A549 (cell line): ENCODE data around the gene FAM240A.

Source experiments
- BHLHE40 ChIP-seq: IDR thresholded peaks from 2 replicates; pipeline ENCODE4 v1.6.1; 2012; ENCODE audit warnings: low read depth, low read length, inconsistent platforms
- CEBPB ChIP-seq, 2 experiments: fragments of >200 bp in 1 of 2; sonication (Bioruptor Twin) in 1 of 2; formaldehyde crosslinking in 1 of 2; IDR thresholded peaks; 2 replicates each; pipeline ENCODE4 v1.6.1; 2012 to 2016
- CTCF ChIP-seq: fragments of >200 bp; sonication (Bioruptor Twin); formaldehyde crosslinking; IDR thresholded peaks from 3 replicates; pipeline ENCODE4 v1.5.1; 2016
- EP300 ChIP-seq, 2 experiments: fragments of >200 bp; sonication (Bioruptor Twin); formaldehyde crosslinking; IDR thresholded peaks; 2 replicates in 1 of 2; 3 replicates in 1 of 2; pipeline ENCODE4 v1.6.1; 2016 to 2017
- ESRRA ChIP-seq: fragments of 150-350 bp; IDR thresholded peaks from 2 replicates; pipeline ENCODE4 v1.6.1; 2014; ENCODE audit warnings: mild to moderate bottlenecking, low read length, borderline replicate concordance
- FOSL2 ChIP-seq, 2 experiments: fragments of 450-650 bp in 1 of 2; fragments of >200 bp in 1 of 2; sonication (Bioruptor Twin) in 1 of 2; formaldehyde crosslinking; IDR thresholded peaks; 2 replicates each; pipeline versions ENCODE4 v1.5.0 to v1.6.1; 2016 to 2020; ENCODE audit warnings: mild to moderate bottlenecking in 1 of 2, moderate library complexity in 1 of 2
- JUNB ChIP-seq: fragments of >200 bp; sonication (Bioruptor Twin); formaldehyde crosslinking; IDR thresholded peaks from 2 replicates; pipeline ENCODE4 v1.6.1; 2016
- MAFK ChIP-seq: fragments of 450-650 bp; IDR thresholded peaks from 2 replicates; pipeline ENCODE4 v1.6.1; 2014; ENCODE audit not compliant: partially characterized antibody
- MAX ChIP-seq: IDR thresholded peaks from 2 replicates; pipeline ENCODE4 v1.6.1; 2012
- MYC ChIP-seq: IDR thresholded peaks from 2 replicates; pipeline ENCODE4 v1.6.1; 2012; ENCODE audit warnings: mild to moderate bottlenecking, inconsistent platforms, low read length, improper control_type of control experiment, borderline replicate concordance
- POLR2A ChIP-seq: IDR thresholded peaks from 2 replicates; pipeline ENCODE4 v1.6.1; 2012; ENCODE audit warnings: mild to moderate bottlenecking, low read length
- RCOR1 ChIP-seq: fragments of 150-350 bp; IDR thresholded peaks from 2 replicates; pipeline ENCODE4 v1.6.1; 2014; ENCODE audit warnings: antibody characterized with exemption, low read length, low read depth
- RNF2 ChIP-seq: fragments of 200-600 bp; sonication (generic); IDR thresholded peaks from 2 replicates; pipeline ENCODE4 v1.6.1; 2016; ENCODE audit warnings: low read depth, mild to moderate bottlenecking, antibody characterized with exemption, moderate library complexity, borderline replicate concordance

DNA sequence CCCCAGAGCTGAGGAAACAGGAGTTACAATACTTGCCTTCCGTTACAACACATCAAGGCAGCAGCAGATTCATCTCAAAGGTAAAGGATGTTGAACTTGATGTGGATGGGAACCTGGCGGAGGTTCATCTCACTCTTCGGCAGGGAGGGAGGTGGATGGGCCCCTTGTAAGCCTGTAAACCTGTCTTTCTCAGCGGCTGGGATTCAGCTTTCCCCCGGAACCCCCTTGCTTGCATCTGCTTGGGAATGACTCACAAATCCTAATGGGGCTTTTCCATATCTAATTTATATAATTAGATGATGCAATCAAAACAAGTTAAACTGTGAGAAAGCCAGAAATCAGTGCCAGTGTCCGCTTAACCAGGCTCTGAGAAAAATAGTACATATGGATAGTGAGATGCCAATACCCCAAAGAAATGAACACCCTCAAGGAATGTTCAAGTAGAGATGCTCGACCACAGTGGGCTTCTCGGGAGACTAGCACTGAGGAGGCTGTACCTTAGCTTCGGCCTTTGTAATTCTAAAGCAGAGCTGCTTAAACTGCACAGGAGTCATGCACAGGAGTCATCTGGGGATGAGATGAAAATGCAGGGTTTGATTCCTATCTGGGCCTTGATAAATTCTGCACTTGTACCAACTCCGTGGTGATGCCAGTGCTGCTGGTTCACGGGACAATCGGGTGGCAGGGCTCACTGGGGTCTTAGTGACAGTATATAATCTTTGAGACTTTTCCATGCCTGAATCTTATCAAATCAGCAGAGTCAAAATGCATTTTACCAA lies 2.2 kb upstream of the FAM240A start:
- TF ChIP-seq CTCF (no peak), POLR2A (no peak), JUNB (no peak), CEBPB (IDR thresholded peaks at IDR 0.05) (no peak), RCOR1 (no peak), ESRRA (no peak), MAFK (no peak), MYC (no peak), BHLHE40 (no peak), EP300 (IDR thresholded peaks at IDR 0.05) (no peak), MAX (no peak), FOSL2 (IDR thresholded peaks at IDR 0.05) (no peak), FOSL2 (CRISPR knock-in tag; IDR thresholded peaks at IDR 0.05) (no peak), RNF2 (no peak)
